ENCODE measurements around the gene C16orf92.

The C16orf92 gene

GRCh38 chr16:30063278-30063892, 40.4 kb downstream of the C16orf92 start:
- no peak for DNase-seq

GRCh38 chr16:30063893-30064728, 41.1 kb downstream of the C16orf92 start:
- peak; percentile 85 for DNase-seq

DNA sequence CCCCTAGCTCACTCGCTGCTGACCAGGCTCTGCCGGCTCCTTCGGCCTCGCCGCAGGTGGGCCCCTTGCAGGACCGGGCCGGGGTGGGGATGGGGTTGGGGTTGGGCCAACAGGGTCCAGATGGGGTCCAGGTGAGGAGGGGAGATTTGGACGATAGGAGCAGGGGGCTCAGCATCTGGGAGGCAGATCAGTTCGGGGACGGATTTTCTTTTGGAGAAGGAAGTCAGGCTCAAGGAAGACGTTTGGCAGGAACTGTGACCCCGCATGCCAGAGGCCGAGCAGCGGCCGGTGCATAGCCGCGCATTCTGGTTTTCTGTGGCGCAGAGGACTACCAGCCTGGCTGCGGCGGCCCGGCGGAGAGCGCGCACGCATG, 41.7 kb downstream of the C16orf92 start:
- no peak for DNase-seq

- DNase-seq, result peak; percentile 98
Observed at GRCh38 chr16:30065102-30065942, 42.3 kb downstream of the C16orf92 start, which contains the start of gene ALDOA. ALDOA (plus strand) TSS chr16:30065760; CDS start chr16:30066898, 1,138 bp downstream.

- no peak for DNase-seq
Observed at GRCh38 chr16:30065943-30066760, 43.2 kb downstream of the C16orf92 start.

- DNase-seq, result no peak
Observed at GRCh38 chr16:30066761-30067583, 44.0 kb downstream of the C16orf92 start.

DNA sequence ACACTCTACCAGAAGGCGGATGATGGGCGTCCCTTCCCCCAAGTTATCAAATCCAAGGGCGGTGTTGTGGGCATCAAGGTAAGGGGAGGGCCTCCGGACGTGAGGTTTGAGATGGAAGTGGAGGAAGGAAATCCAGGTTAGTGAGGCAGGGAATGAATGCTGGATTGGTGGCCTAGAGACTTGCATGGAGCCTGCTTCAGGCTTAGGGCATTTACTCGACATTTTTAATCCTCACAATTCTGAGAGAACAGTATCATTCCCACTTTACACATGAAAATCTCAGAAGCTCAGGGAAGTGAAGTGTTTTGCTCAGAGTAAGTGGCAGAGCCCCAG, 44.6 kb downstream of the C16orf92 start:
- no peak for DNase-seq

- no peak for DNase-seq
Observed at GRCh38 chr16:30068333-30068732, 45.3 kb downstream of the C16orf92 start.

DNA sequence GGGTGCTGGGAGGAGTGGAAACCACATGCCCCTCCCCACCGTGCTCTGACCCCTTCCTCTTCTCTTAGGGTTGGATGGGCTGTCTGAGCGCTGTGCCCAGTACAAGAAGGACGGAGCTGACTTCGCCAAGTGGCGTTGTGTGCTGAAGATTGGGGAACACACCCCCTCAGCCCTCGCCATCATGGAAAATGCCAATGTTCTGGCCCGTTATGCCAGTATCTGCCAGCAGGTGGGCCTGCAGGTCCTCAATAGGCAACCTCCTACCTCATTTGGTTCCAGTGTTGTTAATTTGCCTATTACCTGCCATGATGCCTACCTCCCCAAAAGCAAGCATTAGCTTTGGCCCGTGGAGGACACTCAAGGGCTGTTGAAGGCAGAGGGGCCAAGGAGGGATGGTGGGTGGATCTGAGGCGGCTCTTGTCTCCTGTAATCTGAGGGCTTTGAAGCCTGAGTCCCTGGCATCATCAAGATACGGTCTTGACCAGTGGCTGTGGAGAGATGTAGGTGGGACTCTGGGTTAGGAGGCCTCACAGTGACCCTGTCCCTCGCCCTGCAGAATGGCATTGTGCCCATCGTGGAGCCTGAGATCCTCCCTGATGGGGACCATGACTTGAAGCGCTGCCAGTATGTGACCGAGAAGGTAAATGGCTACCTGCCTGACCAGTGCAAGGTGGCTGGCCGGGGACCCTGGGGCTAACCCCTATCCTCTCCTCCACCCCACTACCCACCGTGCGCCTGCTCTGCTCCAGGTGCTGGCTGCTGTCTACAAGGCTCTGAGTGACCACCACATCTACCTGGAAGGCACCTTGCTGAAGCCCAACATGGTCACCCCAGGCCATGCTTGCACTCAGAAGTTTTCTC, 46.0 kb downstream of the C16orf92 start:
- peak; percentile 50 for DNase-seq

GRCh38 chr16:30069611-30070462, 46.8 kb downstream of the C16orf92 start:
- DNase-seq, result no peak

- no peak for DNase-seq
Observed at GRCh38 chr16:30070490-30070889, 47.5 kb downstream of the C16orf92 start.
